HG03060 (cell line): ENCODE data around the gene JPT1.
"Not testable (repeated sequence)": the region's sequence is repeated elsewhere in the genome, so short reads cannot be mapped to it uniquely, and the experiment has no call there.

Experiments
- ATAC-seq: cut with Tn5 transposase; IDR thresholded peaks from one replicate; pipeline ENCODE4 v1.9.1; 2021; ENCODE audit warnings: low read depth, moderate number of reproducible peaks; ENCODE audit not compliant: unreplicated experiment

JPT1 gene

GRCh38 chr17:75154195-75155106, at the start of gene JPT1:
Gene JPT1 (minus strand): TSS chr17:75154512. CDS start chr17:75154397, 115 bp downstream.
- ATAC-seq: peak; percentile 89

- ATAC-seq: no peak
Measured at GRCh38 chr17:75199886-75200618, 45.7 kb upstream of the JPT1 start.

DNA sequence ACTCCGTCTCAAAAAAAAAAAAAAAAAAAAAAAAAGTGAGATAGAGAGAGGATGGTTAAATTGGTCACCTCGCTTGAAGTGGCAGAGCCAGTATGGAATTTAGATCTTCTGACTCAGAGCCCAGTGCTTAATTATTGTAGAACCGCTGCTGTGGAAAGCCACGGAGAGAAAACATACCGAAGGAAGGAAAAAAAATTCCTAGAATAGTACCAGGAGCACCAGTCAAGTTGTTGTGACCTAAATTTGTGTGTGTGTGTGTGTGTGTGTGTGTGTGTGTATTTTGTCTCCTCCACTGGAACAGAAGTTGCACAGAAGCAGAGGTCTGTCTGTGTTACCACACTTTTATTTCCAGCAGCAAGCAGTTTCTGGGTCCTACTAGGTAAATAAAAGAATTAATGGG, 40.6 kb upstream of the JPT1 start:
- ATAC-seq: no peak

DNA sequence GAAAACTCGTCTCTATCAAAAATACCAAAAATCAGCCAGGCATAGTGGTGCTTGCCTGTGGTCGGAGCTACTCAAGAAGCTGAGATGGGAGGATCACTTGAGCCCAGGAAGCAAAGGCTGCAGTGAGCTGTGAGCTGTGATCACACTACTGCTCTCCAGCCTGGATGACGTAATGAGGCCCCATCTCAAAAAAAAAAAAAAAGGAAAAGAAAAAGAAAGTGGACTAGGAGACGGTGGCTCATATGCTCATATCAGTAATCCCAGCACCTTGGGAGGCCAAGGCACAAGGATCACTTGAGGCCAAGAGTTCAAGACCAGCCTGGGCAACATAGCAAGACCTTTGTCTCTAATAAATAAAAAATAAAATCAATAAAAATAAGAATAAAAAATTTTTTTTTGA, 37.3 kb upstream of the JPT1 start:
- ATAC-seq: no peak

GRCh38 chr17:75188614-75189013, 34.3 kb upstream of the JPT1 start:
- ATAC-seq: no peak

- no peak for ATAC-seq
Measured at GRCh38 chr17:75183999-75184884, 29.9 kb upstream of the JPT1 start.

GRCh38 chr17:75182569-75183436, 28.5 kb upstream of the JPT1 start, which contains the start of gene SUMO2:
Gene SUMO2 (minus strand): TSS chr17:75182959. CDS start chr17:75182834, 125 bp downstream.
- ATAC-seq: peak; percentile 59

DNA sequence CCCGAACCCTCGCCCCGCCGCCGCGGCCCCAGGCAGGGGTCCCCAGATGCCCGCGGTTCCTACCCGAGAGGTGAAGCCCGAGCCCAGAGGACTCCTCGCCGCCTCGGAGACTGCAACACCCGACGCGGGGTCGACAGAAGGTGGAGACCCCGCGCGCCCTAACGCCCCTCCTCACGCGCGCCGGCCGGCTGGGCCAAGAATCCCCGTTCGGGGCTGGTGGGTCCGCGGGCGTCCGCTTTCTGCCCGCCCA, 27.9 kb upstream of the JPT1 start:
- no peak for ATAC-seq

- ATAC-seq: no peak
Measured at GRCh38 chr17:75181608-75182318, 27.5 kb upstream of the JPT1 start.

DNA sequence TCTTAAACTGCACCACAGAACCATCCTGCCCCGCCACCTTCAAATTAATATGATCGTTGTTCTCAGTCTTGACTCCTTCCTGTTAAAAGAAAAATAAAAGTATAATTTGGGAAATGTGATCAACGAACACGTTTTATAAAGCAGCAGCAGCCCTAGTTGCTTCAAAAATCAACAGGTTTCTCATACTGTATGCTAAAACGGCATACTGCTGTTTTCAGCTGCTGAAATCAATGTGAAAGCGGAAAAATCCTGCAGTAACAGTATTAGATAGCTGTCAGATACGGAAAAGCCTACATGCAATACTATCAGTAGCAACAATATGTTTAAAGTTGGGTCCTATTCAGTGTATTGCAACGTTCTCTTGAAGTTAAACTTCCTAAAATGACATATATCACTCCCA, 26.8 kb upstream of the JPT1 start:
- ATAC-seq: no peak

DNA sequence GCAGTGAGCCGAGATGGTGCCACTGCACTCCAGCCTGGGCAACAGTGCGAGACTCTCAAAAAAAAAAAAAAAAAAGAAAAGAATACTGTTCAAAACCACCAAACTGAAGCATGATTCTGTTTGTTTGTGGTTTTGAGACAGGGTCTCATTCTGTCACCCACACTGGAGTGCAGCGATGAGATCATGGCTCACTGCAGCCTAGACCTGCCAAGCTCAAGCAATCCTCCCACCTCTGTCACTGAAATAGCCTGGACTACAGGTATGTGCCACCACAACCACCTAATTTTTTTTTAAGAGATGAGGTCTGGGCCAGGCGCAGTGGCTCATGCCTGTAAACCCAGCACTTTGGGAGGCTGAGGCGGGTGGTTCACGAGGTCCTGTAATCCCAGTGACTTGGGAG, 24.1 kb upstream of the JPT1 start:
- no peak for ATAC-seq

GRCh38 chr17:75176625-75177024, 22.3 kb upstream of the JPT1 start:
- no peak for ATAC-seq

DNA sequence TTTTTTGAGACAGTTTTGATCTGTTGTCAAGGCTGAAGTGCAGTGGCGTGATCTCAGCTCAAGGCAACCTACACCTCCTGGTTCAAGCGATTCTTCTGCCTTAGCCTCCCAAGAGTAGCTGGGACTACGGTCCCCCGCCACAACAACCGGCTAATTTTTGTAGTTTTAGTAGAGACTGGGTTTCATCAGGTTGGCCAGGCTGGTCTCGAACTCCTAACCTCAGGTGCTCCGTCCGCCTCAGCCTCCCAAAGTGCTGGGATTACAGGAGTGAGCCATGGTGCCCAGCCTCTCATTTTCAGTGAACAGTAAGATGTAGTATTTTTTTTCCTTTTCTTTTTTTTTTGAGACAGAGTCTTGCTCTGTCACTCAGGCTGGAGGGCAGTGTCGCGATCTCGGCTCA, 20.7 kb upstream of the JPT1 start:
- no peak for ATAC-seq

DNA sequence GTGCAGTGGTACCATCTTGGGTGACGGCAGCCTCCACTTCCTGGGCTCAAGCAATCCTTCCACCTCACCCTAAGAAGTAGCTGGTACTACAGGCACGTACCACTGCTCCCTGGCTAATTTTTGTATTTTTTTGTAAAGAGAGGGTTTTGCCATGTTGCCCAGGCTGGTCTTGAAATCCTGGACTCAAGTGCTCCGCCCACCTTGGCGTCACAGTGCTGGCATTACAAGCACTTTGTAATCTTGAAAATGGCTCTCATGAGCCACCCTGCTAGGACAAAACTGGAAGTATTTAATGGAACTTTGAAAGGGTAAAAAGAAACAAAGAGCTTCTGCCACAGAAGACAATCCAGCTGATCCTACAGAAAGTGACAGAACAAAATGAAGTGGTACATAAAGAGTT, 19.2 kb upstream of the JPT1 start:
- no peak for ATAC-seq

DNA sequence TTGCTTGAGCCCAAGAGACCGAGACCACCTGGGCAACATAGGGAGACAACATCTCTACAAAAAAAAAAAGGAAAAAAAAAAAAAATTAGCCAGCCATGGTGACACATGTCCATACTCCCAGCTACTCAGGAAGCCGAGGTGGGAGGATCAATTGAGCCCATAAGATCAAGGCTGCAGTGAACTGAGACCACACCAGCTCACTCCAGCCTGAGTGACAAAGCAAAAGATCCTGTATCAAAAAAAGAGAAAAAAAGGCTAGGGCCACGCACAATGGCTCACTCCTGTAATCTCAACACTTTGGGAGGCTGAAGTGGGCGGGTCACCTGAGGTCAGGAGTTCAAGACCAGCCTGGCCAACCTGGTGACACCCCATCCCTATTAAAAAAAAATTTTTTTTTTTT, 14.7 kb upstream of the JPT1 start:
- no peak for ATAC-seq

DNA sequence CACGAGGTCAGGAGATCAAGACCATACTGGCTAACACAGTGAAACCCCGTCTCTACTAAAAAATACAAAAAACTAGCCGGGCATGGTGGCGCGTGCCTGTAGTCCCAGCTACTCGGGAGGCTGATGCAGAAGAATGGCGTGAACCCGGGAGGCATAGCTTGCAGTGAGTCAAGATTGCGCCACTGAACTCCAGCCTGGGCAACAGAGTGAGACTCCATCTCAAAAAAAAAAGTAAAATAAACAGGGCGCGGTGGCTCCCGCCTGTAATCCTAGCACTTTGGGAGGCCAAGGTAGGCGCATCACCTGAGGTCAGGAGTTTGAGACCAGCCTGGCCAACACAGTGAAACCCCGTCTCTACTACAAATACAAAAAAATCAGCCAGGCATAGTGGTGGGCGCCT, 10.3 kb upstream of the JPT1 start:
- ATAC-seq: not testable (repeated sequence)

DNA sequence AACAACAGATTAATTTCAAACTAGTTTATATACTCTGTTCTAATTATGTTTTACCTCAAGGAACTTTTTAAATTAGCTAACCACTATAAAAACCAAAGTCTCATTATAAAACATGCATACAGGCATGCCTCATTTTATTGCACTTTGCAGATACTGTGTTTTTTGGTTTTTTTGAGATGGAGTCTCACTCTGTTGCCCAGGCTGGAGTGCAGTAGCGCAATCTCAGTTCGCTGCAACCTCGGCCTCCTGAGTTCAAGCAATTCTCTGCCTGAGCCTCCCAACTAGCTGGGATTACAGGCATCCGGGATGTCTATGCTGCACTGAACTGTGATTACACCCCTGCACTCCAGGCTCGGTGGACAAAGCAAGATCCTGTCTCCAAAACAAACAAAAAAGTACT, 8.8 kb upstream of the JPT1 start:
- no peak for ATAC-seq

GRCh38 chr17:75160211-75160610, 5.9 kb upstream of the JPT1 start:
- no peak for ATAC-seq
